GM18867 (cell line): ENCODE measurements around the gene RSU1.

Experiments
- ATAC-seq: cut with Tn5 transposase; IDR thresholded peaks from one replicate; pipeline ENCODE4 v1.9.1; 2021; ENCODE audit warnings: mild to moderate bottlenecking, moderate library complexity; ENCODE audit not compliant: unreplicated experiment

RSU1 gene

DNA sequence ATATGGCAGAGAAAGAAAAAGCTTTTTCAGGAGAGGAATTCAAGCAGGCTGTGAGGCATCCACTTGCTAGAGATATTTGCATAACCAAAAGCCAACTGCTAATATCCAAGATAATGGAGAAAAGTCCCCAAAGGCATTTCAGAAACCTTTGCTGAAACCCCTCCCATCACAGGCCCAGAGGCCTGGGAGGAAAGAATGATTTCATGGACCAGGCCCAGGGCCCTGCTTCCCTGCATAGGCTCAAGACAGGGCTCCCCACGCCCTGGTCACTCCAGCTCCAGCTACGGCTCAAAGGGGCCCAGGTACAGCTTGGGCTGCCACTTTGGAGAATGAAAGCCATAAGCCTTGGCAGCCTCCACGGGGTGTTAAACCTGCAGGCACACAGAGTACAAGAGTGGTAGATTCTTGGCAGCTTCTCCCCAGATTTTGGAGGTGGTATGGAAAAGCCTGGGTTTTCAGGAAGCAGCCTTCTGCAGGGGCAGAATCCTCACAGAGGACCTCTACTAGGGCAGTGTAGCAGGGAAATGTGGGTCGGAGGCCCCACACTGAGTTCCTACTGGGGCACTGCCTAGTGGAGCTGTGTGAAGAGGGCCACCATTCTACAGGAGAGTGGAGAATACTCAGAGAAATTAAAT, 5.6 kb upstream of the RSU1 start:
- no peak for ATAC-seq

DNA sequence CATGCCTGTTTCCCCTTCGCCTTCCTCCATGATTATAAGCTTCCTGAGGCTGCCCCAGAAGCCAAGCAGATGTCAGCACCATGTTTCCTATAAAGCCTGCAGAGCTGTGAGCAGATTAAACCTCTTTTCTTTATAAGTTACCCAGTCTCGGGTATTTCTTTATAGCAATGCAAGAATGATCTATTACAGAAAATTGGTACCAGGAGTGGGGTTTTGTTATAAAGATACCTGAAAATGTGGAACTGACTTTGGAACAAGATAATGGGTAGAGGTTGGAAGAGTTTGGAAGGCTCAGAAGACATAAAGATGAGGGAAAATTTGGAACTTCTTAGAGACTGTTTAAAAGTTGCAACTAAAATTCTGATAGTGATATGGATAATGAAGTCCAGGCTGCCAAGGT, 4.8 kb upstream of the RSU1 start:
- no peak for ATAC-seq

DNA sequence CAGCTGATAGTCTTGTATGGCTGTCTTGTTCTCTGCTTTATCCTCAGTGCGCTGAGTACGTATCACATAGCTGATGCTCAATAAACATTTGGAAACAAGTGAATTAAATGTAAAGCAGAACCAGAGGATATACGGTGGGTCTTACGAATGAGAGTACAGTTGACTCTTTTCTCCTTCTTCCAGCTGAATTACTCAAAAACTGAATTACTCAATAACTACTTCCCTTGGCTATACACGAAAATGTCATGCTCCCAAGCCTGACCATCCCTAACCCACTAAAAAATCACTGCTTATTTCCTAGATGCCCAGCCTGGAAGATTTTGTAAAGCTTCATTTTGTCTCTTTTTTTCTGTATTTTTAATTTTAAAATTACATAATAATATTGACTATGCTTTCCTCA, 3.2 kb upstream of the RSU1 start:
- ATAC-seq, result no peak

DNA sequence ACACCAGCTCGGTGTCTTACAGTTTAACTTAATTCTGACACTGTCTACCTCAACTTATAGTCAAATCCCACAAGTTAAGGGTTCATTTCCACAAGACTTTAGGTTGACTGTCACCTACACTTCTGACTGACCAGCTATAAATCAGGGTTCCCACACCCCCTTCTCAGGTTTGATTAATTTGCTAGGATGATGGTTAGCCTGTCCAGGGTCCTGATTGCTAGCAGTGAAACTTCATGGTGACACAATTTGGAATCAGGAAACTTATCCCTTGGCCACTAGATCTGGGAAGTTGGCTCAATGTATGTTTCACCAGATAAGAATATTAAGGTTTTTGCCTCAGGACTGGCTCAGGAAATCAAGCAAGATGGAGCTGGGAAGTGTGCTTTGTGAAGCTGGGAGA, 2.8 kb upstream of the RSU1 start:
- no peak for ATAC-seq

DNA sequence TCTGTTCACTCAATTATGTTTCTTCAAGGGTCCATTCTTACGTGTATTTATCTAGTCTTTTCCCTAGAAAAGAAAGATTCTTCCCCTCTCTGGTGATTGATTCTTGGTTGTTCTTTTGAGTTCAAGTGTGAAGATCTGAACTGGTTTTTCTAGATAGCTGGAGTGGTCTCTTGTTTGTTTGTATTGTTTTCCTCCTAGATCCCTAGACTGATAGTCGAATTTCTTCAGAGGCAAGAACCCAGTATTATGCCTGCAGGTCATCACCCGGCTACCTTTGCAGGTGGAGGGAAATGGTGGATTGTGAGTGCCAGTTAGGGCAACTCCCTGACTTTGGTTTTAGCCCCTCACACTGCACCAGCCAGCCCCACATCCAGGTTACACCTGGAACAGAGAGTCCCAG, 2.2 kb upstream of the RSU1 start:
- no peak for ATAC-seq

DNA sequence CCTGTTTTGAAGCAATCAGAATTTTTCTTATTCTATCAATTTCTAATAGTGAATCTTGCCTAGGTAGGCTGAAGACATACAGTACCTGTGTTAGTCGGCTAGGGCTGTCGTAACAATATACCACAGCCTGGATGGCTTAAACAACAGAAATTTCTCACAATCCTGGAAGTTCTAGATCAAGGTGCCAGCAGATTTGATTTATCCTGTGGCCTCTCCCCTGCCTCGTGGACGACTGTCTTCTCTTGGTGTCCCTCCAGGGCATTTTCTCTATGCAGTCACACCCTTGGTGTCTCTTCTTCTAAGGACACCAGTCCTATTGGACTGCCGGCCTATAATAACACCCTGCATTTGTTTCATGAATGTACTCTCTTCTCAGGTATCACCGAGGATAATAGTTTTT, 1.8 kb upstream of the RSU1 start:
- ATAC-seq, result no peak

DNA sequence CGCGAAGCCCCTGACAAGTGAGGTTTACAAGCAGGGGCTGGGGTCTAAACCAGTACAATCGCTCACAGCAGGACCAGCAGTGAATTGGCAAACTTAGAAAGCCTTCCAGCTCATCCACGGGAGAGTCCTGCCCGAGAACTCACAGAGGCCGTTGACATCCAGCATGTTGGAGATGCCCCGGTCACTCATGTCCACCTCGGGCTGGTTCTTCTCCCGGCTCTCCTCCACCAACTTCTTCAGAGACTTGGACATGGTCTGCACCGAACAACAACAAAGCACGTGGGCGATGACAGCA, 447 bp downstream of the RSU1 start:
- ATAC-seq, result no peak

DNA sequence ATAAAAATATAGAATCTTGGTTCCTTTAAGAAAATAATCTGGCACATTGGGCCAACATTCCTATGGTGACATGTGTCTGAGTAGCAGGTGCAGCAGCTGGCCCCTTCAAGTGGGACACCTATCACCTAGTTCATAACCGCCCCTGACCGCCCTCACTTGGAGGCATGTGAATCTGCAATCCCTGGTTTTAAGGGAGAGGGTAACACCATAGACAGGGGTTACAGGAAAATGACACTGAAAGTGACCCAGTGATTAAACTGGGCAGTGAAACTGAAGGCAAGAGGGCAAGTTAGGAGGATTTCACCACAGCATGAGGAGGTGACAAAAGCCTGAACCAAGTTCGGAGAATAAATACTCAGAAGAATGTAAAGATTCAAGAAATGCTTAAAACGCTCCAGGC, 1.1 kb downstream of the RSU1 start:
- ATAC-seq, result no peak

DNA sequence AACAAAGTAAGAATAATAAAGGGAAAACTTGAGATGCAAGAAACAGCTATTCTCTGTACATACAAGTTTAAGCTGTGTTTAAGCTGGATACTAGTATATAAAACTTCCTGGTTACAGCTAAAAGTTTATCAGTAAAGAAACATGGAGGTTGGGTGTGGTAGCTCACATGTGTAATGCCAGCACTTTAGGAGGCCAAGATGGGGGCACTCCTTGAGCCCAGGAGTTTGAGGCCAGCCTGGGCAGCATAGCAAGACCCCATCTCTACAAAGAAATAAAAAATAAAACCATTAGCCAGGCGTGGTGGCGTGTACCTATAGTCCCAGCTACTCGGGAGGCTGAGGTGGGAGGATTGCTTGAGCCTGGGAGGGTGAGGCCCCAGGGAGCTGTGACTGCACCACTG, 3.2 kb downstream of the RSU1 start:
- no peak for ATAC-seq

DNA sequence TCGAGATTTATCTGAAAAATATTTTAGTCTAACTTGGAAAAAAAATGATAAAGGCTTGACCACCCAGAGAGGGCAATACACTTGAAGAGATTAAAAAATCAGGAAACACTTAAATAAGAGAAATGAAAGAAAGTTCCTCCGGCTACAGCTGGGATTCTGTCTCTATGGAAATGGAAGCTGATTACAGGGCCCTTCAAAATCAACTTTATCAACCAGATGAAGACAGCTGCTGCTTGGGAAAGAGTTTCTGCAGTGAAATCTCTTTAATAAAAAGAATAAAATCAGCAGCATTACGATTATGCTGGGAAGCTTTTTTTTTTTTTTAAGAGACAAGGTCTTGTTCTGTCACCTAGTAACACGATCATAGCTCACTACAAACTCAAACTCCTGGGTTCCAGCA, 4.5 kb downstream of the RSU1 start:
- no peak for ATAC-seq

DNA sequence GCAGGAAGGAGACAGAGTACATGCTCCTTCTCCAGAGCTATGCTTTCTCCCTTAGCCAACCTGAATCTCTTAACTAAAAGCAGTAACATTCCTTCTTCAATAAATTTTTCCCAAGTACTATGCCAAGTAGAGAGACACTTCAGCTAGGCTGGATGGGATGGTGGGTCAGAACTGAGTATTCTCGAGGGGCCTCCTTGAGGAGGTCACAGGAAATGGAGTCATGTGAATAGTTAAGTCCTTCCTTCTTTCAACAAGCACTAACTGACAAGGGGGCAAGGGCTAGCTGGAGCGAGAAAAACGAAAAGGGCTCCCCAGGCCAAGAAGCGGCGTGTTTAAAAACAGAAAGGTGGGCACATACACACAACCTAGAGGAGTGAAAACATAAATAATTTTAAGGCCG, 5.5 kb downstream of the RSU1 start:
- no peak for ATAC-seq

DNA sequence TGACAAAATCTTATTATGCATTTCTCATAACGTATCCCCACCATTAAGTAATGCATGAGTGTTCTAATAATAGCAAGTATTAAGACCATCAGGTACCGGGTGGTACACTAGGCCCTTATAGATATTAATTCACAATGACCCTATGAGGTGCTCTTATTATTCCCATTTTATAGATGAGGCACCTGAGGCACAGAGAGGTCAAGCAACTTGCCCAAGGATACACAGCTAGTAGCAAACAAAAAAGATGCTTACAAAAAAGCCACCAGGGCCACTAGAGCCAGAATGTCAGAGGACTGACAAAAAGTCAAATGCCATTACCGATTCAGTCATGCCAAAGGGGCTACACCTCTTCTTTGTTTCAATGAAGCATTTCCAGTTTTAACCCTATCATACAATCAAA, 5.9 kb downstream of the RSU1 start:
- no peak for ATAC-seq

DNA sequence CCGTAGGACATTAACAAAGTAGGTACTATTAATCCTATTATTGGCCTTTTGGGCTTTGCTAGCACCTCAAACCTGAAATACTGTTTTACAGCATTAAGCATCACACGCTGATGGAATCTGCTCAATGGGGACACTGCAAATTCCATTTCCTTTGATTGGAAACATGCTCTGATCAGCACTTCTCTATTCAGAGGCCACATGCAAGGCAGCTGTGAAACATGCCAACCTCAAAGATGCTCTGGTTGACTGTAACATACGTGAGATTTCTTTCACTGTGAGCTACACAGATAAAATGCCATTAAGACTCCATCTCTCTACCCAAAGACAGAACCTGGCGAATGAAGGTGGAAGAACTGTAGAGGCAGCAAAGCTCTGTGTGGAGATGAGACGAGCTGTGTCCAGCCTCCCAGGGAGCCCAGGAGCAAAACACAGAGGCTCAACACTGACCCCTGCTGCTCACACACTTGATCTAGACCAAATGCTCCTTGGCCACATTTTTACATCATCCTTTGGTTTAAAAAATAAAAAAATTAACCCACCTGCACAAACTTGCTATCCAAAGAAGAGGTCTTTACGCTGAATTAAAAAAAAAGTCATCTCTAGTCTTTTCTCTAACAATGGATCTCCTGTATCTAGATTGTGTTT, 8.0 kb downstream of the RSU1 start:
- peak; percentile 85 for ATAC-seq

DNA sequence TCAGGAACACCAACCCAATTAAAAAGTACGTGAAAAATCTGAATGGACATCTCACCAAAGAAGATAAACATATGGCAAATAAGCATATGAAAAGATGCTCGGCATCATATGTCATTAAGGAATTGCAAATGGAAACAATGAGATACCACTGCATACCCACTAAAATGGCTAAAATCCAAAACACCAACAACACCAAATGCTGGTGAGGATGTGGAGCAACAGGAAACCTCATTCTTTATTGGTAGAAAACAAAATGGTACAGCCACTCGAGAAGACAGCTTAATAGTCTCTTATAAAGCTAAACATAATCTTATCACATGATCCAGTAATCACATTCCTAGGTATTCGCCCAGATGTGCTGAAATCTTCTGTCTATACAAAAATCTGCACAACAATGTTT, 13.1 kb downstream of the RSU1 start:
- no peak for ATAC-seq

DNA sequence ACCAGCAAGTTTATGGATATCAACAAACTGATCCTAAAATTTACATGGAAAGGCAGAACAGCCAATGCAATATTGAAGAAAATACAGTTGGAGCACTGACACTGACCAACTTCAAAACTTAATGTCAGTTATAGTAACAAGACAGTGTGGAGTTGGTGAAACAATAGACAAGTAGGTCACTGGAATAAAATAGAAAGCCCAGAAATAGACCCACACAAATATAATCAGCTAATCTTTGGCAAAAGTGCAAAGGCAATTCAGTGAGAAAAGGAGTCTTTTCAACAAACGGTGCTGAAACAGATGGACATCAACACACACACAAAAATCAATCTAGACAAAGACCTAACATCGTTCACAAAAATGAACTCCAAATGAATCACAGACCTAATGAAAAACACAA, 13.8 kb downstream of the RSU1 start:
- ATAC-seq, result no peak

DNA sequence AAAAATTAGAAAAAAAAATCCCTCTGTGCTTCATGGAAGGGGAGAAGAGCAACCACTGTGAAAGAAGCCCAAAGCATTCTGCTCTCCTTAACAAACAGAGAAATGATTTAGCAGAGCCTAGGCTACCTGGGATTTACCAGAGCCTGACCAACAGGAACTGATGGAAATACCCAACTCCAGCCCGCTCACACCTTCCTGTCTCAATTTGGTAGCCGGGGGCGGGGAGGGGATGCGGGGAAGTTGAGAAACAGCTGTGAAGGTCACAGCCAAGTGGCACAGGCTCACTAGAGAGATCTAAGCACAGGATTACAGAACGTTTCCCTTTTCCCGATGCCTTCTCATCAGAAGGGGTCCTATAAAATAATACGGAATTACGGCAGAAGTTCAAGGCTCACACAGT, 17.6 kb downstream of the RSU1 start:
- ATAC-seq, result peak; percentile 81

DNA sequence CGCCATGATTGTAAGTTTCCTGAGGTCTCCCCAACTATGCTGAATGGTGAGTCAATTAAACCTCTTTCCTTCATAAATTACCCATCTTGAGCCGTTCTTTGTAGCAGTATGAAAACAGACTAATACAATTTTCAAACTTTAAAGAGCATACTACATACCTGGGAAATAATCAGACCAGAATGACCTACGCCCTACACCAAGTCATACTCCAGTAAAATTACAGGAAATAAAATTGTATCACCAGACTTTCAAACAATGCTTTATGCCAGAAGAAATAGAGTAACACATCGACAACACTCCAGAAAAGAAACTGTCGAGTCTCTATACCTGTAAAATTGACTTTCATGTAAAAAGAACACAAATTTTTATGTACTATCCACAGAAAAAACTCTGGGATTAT, 18.7 kb downstream of the RSU1 start:
- ATAC-seq, result no peak

DNA sequence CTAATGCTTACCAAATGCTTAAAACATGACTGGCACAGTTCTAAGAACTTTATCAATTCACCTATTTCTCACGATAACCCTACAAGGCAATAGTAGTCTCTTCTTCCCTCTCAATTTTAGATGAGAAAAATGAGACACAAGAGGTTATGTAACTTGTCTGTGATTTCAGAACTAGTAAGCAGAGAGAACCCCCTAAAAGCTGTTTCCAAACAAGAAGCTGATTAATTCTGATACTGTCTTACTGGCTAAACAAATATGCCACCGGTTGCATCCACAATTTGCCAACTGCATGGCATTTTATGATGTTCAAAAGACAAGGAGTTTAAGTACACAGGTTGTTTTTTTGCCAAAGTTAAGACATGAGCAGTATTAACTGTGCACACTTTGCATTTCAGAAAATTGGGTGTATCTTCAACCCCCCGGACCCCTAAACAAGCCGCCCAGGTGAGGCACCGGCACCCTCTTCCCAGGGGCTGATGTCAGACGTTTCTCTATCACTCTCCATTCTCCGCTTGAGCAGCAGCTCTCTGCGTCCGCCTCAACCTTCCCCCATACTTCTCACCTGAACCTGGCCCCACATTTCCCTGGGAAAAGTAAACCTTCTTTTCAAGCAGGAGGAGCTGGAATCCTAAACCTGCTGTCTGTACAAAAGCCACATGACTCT, 21.7 kb downstream of the RSU1 start:
- no peak for ATAC-seq

DNA sequence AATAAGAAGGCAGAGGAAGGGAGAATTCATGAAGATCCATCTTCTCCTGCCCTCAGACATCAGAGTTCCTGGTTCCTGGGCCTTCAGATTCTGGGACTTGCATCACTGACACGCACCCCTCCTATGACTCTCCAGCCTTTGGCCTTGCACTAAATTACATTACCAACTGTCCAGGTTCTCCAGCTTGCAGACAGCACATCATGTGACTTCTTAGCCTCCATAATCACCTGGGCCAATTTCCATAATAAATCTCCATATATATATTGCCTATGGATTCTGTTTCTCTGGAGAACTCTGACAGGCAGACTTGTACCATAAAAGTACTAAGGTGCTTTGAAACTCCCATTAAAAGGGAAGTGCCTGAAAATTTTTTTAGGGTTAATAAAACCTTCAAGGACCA, 23.2 kb downstream of the RSU1 start:
- no peak for ATAC-seq

DNA sequence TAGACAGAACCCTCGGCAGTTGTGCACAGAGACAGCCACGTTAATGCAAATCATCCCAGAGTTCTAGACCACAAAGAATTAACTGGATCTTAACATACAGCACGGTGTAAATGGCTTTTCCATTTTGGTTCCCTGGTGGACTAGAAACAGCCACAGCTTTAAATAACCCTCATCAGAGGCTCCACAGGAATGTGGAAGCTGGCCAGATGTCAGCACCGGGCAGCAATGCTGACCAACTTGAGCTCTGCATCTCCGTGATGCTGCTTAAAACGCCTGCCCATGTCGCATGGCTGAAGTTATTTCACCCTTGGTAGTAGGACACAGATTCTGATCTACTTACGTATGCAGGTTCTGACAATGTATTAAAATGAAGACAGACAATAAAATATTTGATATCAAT, 24.5 kb downstream of the RSU1 start:
- ATAC-seq, result no peak

DNA sequence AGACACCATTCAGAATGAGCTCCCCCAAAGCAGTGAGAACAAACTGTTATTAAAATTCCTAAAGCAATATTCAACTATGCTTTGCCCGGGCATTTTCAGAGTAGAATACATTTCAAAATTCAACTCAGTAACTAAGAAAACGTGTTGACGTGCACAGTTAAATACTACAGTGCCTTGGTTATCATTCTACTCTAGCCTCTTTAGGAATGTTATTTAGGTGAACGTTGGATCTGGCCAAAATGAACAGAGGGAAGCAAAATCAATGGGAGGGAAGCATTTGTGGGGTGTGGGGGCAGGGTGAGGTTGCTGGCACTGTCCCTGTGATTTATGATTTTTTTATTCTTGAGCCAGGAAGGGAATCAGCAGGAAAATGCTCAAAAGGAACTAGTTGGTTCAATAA, 27.5 kb downstream of the RSU1 start:
- no peak for ATAC-seq

DNA sequence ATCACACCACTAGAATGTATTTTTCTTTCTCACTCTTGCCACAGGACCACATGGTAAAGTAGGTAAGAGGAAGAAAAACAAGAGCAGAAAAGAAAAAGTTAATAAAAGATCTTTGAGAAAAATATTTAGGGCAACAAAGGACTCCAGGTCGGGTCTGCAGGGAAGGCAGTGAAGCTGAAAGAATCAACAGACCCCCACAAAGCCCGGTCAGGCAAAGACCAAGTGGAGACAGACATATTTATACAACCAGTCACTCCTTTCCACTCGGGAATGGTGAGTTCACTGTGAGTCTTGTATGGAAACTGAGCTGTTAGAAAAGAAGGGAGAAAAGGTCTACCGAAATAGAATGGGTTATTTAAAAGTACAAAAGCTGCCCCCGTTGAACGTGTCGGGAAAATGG, 28.0 kb downstream of the RSU1 start:
- ATAC-seq, result no peak

DNA sequence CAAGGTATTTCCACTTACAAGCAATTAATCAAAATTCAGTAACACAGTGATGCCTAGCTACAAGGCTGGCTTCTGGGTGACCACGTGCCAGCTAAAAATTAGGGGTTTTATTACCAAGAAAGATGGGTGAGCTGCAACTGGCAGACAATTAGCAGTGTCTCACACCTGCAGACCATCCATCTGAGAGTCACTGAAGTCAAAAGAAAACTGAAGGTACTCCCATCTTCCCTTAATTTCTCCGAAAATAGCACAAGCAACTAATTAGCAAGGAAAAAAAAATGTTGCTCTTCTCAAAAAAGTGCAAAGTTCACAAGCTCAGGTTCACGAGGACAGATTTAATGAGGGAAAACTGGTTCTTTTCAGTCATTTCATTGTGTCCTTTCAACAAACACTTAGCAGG, 28.4 kb downstream of the RSU1 start:
- ATAC-seq, result no peak
